GM12875 (cell line): ENCODE measurements around the gene STARD13.

Experiments
- H3K4me3 ChIP-seq: one replicate; pipeline ENCODE4 v1.5.1; 2011; ENCODE audit warnings: low read depth, low read length, control low read depth
- CTCF ChIP-seq: IDR thresholded peaks from 2 replicates; pipeline ENCODE4 v1.5.1; 2011; ENCODE audit warnings: low read depth, mild to moderate bottlenecking, control low read depth, inconsistent platforms, low read length, moderate library complexity, borderline replicate concordance; ENCODE audit not compliant: insufficient read depth

Gene STARD13

GRCh38 chr13:33147832-33148231 is 137.7 kb downstream of the STARD13 start:
- no peak overlapping the region for H3K4me3 ChIP-seq
- TF ChIP-seq CTCF = no peak

- no peak for TF ChIP-seq CTCF
- no peak overlapping the region for H3K4me3 ChIP-seq
Measured at GRCh38 chr13:33146843-33147611, 138.5 kb downstream of the STARD13 start.

GRCh38 chr13:33145667-33146066 is 139.9 kb downstream of the STARD13 start:
- TF ChIP-seq CTCF = no peak
- H3K4me3 ChIP-seq = no peak overlapping the region

GRCh38 chr13:33144358-33144784 is 141.2 kb downstream of the STARD13 start:
- no peak overlapping the region for H3K4me3 ChIP-seq
- no peak for TF ChIP-seq CTCF

GRCh38 chr13:33139780-33140535 is 145.6 kb downstream of the STARD13 start:
- no peak for TF ChIP-seq CTCF
- H3K4me3 ChIP-seq = no peak overlapping the region

GRCh38 chr13:33139184-33139583 is 146.4 kb downstream of the STARD13 start:
- no peak overlapping the region for H3K4me3 ChIP-seq
- no peak for TF ChIP-seq CTCF
